SU-DHL-6 (cell line): Measurements from ENCODE around the gene APOE.

Source experiments
- EZH2phosphoT487 ChIP-seq: fragments of 200-600 bp; sonication (generic), shearing (Covaris generic); conservative IDR thresholded peaks from 2 replicates; pipeline ENCODE4 v1.6.1; 2018; ENCODE audit warnings: mild to moderate bottlenecking, antibody characterized with exemption, low read length, moderate library complexity, mixed read lengths
- TF ChIP-seq, protein P1 (sequence below): fragments of 200-600 bp; sonication (generic); IDR thresholded peaks from one replicate; pipeline ENCODE4 v1.5.1; 2017; ENCODE audit warnings: antibody characterized with exemption, mild to moderate bottlenecking, low read length, moderate library complexity; ENCODE audit not compliant: insufficient read depth, poor library complexity, severe bottlenecking

DNA sequence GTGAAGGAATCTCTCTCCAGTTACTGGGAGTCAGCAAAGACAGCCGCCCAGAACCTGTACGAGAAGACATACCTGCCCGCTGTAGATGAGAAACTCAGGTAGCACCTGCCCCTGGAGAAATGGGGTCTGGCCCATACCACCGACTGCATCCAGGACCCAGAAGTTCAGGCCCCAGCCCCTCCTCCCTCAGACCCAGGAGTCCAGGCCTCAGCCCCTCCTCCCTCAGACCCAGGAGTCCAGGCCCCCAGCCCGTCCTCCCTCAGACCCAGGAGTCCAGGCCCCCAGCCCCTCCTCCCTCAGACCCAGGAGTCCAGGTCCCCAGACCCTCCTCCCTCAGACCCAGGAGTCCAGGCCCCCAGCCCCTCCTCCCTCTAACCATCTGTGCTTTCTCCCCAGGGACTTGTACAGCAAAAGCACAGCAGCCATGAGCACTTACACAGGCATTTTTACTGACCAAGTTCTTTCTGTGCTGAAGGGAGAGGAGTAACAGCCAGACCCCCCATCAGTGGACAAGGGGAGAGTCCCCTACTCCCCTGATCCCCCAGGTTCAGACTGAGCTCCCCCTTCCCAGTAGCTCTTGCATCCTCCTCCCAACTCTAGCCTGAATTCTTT is 43.3 kb downstream of the APOE start:
- TF ChIP-seq, protein P1, sequence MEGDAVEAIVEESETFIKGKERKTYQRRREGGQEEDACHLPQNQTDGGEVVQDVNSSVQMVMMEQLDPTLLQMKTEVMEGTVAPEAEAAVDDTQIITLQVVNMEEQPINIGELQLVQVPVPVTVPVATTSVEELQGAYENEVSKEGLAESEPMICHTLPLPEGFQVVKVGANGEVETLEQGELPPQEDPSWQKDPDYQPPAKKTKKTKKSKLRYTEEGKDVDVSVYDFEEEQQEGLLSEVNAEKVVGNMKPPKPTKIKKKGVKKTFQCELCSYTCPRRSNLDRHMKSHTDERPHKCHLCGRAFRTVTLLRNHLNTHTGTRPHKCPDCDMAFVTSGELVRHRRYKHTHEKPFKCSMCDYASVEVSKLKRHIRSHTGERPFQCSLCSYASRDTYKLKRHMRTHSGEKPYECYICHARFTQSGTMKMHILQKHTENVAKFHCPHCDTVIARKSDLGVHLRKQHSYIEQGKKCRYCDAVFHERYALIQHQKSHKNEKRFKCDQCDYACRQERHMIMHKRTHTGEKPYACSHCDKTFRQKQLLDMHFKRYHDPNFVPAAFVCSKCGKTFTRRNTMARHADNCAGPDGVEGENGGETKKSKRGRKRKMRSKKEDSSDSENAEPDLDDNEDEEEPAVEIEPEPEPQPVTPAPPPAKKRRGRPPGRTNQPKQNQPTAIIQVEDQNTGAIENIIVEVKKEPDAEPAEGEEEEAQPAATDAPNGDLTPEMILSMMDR: no peak
- no peak for TF ChIP-seq EZH2phosphoT487
